HG03159 (cell line): Measurements from ENCODE around the gene ARIH1.

Experiments used
- ATAC-seq: cut with Tn5 transposase; IDR thresholded peaks from one replicate; pipeline ENCODE4 v1.9.1; 2021; ENCODE audit warnings: mild to moderate bottlenecking, moderate library complexity; ENCODE audit not compliant: unreplicated experiment

Gene ARIH1

DNA sequence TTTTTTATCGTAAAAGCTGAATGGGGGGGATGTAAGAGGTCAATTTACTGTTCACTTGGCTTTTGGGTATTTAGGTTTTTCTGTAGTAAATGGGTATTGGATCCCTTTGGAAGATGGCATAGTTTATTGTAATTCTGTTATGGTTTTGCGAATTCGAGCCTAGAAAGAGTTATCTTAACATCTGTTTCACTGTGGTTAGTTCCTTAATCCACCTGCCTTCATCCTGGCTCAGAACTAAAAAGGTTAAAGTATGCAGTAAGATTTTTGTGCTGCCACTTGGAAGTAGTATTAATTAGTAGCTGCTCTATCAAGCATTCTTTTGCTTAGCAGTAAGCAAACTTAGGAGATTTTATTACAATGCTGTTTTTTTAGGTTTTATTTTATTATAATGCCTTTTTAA lies 62.4 kb downstream of the ARIH1 start:
- ATAC-seq, result no peak

DNA sequence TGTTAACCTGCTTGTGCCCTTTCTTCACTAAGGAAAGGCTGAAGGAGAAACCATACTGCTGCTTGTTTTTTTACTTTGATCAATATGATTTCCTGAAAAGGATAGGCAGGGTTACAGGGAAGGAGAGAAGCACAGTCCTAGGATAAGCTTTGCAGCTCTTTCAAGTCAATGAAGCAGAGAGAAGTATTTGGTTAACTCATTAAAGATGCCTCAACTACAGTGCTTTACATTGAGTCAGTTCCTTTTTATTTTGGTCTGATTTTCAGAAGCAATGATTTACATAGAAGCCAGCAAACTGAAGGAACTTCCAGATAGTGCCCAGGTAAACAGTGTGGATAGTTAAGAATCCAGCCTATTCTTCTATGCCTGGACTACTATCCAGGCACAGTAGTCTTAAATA lies 64.8 kb downstream of the ARIH1 start:
- no peak for ATAC-seq

DNA sequence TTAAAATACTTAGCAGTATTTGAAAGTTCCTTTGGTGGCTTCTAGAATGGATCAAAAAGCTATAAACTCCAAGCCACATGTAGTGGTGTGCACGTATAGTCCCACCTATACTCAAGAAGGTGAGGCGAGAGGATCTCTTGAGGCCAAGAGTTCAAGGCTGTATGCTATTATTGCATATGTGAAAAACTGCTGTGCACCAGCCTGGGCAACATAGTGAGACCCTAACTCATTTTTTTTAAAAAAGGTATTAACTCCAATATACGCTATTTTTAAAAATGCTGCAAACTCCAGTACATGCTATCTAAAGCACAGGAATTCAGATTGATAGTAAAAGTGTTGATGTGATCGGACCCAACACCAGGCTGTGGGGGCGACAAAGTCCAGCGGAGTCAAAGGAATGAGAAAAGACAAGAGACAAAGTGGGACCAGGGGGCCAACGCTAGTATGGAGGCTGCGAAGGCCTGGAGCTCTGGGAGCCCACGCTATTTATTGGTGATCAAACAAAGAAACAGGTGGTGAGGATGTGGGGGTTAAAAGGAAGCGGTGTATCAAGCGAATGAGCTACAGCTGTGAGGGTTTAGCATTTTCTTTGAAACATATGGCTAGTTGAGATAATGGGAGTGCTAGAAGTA lies 66.6 kb downstream of the ARIH1 start:
- ATAC-seq, result no peak

DNA sequence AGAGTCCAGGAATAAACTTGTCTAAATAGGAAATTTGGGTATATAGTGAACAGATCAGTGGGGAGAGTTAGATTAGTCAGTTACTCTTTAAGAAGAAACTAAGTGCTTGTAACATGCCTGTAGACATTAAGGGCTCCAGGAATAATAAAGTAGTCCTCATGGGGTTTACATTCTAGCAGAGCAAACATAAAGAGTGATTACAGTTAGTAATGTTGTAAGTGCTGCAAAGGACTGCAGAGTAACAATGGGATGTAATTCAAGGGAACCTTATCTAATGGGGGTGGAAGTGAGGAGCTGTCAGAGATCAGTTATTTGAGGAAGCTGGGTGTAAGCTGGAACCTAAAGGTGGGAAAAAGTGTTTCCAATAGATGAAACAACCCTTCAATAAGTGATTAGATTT lies 67.5 kb downstream of the ARIH1 start:
- no peak for ATAC-seq

DNA sequence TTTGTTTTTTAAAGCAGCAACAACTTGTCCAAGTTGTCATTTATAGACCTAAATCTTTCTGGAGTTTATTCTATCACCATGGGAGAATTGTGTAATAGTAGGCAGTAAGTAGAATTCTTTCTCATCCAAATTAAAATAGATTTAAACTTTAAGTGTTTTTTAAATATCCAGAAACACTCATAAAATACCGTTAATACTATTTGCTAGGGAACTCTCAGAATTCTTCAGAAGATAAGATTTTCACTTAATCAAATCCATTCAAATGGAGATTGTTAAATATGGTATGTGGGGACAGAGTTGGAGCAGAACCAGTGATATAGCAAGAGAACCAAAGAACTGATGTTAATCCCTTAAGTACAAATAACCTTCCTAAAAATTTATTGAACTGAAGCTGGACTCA lies 71.0 kb downstream of the ARIH1 start:
- ATAC-seq, result no peak

DNA sequence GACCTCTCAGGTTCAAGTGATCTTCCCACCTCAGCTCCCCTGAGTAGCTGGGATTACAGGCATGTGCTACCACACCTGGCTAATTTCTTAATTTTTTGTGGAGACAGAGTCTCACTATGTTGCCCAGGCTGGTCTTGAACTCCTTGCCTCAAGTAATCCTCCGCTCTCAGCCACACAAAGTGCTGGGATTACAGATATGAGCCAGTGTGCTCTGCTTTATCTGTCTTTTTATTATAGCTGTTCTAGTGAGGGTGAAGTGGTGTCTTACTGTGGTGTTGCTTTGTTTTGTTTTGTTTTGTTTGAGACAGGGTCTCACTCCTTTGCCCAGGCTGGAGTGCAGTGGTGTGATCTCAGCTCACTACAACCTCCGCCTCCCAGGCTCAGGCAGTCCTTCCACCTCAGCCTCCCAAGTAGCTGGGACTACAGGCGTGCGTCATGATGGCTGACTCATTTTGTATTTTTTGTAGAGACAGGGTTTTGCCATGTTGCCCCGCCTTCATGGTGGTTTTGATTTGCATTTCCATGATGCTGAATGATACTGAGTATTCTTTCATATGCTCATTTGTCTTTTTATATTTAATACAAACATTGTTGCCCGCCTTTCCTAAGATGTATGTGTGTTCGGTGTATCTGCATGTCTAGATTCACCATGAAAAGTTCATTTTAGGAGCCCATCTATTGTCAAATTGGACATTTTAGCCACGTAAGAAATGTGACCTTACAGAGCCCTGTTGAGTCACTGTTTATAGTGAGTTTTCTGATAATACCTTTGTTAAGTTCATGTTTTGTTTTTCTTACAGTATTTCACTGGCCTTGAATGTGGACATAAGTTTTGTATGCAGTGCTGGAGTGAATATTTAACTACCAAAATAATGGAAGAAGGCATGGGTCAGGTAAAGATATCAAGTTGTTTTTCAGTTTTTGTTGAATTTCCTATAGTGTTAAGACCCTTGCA lies 80.6 kb downstream of the ARIH1 start:
- ATAC-seq, result no peak

DNA sequence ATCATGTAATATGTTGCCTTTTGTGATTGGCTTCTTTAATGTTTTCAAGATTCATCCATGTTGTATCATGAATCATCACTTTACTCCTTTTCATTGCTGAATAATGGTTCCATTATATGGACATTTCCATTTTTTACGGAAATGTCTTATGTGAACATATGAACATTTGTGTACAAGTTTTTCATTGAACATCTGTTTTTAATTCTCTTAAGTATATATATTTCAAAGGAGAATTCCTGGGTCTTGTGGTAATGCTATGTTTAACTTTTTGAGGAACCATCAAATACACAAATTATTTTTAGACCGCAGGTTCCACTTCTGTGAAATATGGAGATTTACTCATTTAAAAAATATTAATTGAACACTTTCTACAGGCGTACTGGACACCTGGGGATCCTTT lies 85.7 kb downstream of the ARIH1 start:
- ATAC-seq, result no peak

DNA sequence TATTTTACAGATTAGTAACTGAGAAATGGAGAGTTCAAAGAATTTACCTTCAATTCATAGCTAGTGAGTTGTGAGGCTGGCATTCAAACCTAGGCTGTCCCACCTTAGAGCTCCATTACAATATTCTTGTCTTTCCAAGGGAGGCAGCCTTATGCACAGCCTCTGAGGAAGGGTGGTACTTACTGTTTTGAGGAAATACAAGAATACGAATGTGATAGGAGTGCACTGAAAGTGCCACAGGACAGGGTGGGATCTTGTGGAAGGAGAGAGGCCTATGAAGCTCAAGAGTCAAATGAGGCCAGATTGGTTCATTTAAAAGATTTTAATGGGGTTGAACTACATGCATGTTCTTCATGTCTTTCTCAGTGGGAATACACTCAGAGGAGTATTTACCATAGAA lies 86.3 kb downstream of the ARIH1 start:
- ATAC-seq, result no peak

DNA sequence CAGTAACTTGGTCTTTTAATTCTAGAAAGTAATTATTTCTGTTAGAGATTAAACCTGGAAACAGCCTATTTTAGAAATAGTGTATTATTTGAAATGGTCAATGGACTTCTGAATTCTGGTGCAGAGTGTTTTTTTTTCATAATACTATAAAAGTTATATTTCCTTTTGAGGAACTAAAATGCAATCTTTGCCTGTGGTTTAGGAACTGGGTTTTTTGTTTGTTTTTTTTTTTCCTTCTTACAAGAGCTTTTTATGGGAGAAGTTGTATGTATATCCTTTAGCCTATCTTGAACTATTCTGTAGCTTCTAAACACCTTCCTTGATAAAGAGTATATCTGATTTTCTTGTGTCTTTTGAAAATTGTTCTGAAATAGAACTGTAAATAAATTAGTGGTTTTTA lies 88.3 kb downstream of the ARIH1 start:
- ATAC-seq, result no peak

DNA sequence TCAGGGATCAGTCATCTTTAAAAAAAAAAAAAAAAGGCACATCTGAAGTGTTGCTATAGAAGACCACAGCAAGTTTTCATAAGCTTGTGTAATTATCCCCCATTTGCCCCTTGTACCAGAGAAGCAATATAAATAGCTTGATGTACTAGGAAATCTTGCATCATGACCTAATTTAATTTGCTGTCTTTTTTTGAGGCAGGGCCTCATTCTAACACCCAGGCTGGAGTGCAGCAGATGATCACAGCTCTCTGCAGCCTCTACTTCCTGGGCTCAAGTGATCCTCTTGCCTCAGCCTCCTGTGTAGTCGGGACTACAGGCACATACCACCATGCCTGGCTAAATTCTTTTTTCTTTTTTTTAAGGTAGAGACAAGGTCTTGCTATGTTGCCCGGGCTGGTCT lies 88.7 kb downstream of the ARIH1 start:
- no peak for ATAC-seq

DNA sequence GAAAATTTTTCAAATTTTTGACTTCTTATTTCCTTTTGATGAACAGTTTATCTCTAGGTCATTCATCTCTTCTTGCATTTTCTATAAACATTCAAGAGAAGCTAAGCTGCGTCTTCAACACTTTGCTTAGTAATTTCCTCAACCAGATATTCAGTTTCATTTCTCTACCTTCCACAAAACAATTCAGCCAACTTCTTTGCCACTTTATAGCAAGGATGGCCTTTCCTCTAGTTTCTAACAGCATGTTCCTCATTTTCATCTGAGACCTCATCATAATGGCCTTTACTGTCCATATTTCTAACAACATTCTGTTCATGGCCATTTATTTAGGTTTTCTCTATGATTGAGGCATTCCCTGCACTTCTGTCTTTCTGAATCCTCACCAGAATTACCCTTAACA lies 90.0 kb downstream of the ARIH1 start:
- ATAC-seq, result no peak

DNA sequence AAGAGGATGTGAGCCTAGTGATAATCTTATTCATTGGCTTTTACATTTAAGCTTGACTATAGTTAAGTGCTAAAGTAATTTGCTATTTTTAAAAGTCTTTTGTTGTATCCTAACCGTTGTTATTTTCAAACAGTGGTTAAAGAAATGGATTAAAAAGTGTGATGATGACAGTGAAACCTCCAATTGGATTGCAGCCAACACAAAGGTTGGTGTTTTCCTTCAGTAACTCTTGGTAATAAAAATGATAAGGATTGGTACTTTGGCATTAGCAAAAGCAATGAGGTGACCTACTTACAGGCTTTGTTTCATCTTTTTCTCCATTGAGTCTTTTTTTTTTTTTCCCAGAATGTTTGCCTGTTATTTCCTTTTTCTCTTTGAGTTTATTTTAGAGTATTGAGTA lies 92.8 kb downstream of the ARIH1 start:
- no peak for ATAC-seq

DNA sequence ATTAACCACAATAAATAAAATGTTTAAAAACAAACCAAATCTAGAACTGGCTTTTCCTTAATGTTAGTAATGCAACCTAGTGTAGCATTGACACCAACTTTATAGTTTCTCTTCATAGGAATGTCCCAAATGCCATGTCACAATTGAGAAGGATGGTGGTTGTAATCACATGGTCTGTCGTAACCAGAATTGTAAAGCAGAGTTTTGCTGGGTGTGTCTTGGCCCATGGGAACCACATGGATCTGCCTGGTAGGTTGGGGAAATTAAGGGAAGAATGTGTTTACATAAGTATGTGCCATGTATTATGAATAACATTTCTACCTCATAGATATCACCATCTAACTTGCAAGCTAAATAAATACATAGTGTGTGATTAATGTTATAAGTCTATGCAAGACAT lies 95.9 kb downstream of the ARIH1 start:
- no peak for ATAC-seq

DNA sequence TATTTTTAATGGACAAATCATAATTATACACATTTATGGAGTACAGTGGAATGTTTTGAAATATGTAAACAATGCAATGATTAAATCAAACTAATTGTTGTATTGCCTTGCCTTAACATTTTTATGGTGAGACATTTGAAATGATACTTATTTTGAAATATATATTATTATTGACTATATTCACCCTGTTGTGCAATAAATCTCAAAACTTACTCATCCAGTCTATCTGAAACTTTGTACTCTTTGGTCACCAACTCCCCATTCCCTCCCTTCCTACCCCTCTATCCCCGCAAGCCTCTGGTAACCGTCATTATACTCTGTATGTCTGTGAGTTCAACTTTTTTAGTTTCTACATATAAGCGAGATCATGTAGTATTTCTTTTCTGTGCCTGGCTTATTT lies 105.7 kb downstream of the ARIH1 start:
- ATAC-seq, result no peak

DNA sequence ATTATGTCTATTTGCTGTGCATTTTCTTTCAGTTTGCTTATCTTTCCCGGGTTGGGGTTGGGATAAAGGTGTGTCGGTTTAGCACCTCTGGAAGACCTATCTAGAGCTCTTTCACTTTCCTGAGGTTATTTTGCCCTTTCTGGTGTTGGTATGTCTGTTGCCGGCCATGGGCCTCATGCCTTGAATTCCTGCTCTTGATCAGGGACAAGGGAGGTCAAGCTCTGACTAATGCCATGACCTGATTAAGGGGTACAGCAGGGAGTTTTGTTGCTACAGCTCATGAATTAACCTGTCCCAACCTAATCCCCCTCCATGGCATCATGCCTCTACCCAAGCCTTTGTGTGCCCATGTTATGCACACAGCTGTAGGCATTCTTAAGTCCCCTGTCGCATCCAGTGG lies 109.9 kb downstream of the ARIH1 start:
- no peak for ATAC-seq

DNA sequence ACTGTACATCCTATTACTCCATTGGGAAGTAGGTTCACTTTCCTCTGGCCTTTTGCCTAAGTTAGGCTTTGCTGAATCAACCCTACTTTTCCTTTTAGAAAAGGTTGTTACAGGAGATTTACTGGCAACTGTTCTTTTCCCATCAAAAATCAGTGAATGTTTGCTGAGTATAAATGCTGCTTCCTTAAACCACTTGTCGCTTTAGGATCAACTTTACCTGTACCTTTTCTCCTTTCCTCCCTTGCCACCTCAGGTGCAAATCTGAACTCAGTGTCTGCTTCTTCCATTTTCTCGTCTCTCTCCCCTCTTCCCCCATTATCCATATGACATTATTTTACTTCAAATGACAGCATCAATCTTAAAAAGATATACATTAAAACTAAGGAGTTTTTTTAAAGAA lies 110.9 kb downstream of the ARIH1 start:
- ATAC-seq, result no peak

DNA sequence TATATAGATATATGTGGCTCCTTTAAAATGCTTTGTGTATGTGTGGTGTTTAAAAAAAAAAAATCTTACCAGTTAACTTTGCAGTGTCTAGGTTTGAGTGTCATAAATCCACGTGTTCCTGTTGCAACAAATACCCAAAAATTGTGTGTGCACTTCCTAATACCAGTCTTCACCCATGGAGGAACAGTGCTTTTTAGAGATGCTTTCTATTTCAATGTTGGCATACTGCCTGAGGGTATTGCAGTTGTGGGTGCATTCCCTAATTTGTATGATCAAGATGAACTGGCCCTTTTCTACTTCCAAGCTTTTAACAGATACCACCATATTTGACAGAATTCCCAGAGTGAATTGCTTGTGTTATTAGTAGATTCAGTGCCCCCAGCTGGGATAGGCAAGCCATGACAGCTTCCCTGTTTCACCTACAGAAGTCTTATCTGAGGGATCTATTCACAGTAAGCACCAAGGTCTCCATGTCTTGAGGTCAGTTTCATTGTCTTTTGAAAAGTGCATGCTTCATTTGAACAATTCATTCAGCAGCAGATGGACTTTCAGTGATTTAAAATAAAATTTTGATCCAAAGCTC lies 111.4 kb downstream of the ARIH1 start:
- no peak for ATAC-seq

DNA sequence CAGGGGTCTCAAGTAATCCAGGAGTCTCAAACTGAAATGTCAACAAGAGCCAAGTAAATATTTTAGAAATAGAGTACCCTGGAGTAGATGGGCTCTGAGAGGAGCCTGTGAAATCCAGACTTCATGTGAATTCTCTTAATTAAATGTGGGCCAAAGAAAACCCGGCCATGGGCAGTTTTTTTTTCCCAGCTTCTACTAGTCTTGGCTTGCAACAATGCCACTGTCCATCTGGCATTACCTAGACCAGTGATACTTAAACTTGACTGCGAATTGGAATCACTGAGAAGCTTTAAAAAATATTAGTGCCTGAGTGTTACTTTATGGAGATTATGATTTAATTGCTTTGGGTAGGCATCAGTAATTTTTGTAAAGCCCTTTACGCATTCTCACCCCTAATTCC lies 114.0 kb downstream of the ARIH1 start:
- ATAC-seq, result no peak

DNA sequence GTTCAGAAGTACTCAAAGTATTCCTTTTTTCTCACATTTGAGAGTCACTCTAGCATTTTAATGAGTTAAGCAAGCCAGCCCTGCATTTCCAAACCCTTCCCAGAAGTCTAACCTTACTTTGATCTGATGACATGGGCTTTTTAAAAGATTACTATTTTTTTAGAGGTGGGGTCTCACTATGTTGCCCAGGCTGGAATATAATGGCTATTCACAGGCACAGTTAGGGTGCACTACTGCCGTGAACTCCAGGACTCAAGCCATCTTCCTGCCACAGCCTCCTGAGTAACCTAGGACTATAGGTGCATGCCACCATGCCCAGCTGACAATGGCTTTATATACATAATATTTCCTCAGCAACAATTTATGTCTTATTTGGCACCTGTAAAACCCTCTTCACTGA lies 116.3 kb downstream of the ARIH1 start:
- no peak for ATAC-seq

DNA sequence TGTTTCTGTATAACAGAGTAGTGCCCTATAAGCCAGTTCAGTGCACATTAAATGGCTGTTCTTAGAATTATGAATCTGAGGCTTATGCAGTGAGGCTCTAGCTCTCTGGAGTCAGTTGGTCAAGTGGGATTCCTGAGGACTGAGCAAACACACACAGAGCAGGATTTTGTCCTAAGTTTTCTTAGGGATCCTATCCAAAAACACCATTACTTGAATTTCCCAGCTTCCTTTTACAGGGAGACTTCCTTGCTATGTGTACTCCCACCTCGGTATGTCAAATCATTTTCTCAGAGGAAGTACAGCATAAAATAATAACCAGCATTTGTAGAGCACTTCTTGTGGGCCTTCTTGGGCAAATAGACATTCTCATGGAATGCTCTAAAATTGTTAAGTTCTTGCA lies 117.2 kb downstream of the ARIH1 start:
- ATAC-seq, result no peak

DNA sequence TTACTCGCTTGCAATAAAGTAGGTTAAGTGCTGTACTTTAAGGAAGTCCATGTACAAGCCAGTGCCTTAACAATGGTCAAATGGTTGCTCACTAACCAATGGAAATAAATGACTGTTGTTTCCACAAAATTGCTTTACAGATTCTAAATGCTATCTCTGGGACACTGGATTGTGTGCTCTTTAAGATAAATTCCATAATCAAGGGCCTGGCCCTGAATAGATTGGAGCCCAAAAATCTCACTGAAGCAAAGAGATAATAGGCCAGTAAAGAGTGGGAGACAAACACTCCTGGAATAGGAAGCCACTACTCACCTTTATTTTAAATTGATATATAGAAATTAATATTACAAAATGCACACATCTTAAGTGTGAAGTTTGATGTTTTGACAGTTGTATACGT lies 118.0 kb downstream of the ARIH1 start:
- no peak for ATAC-seq

DNA sequence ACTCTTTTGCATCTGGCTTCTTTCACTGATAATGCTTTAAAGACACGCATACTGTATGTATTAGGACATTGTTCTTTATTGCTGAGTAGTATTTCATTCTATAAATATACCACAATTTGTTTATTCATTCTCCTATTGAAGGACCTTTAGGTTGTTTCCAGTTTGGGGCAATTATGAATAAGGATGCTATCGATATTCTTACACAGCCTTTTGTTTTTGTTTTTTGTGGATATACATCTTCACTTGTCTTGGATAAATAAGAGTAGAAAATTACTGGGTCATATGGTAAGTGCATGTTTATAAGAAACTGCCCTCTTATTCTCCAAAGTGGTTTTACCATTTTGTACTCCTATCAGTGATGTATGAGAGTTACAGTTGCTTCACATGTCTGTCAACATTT lies 118.5 kb downstream of the ARIH1 start:
- ATAC-seq, result no peak
